WTC11 (cell line): Measurements from ENCODE around the gene GPATCH8.

ENCODE experiments used
- AR ChIP-seq: fragments of 250-450 bp; sonication (Bioruptor Pico); IDR thresholded peaks from 2 replicates; pipeline ENCODE4 v1.9.0; 2021; ENCODE audit warnings: mild to moderate bottlenecking
- CTCF ChIP-seq: fragments of 200-600 bp; IDR thresholded peaks from 2 replicates; pipeline ENCODE4 v1.8.0; 2022; ENCODE audit warnings: antibody characterized with exemption
- ZBTB21 ChIP-seq: sonication (generic); formaldehyde crosslinking; IDR thresholded peaks from 2 replicates; pipeline ENCODE4 v1.8.1; 2023; ENCODE audit warnings: mild to moderate bottlenecking, missing genetic modification reagents, borderline replicate concordance
- ZNF423 ChIP-seq: fragments of 250-450 bp; sonication (Bioruptor Pico); IDR thresholded peaks from 2 replicates; pipeline ENCODE4 v2.1.2; 2022; ENCODE audit warnings: mild to moderate bottlenecking, moderate library complexity

- TF ChIP-seq AR (CRISPR knock-in tag), result no peak
- no peak for TF ChIP-seq CTCF
- no peak for TF ChIP-seq ZNF423 (CRISPR knock-in tag)
- TF ChIP-seq ZBTB21 (CRISPR knock-in tag), result no peak
Measured at GRCh38 chr17:44448412-44448811, 54.8 kb downstream of the GPATCH8 start.
